Vagina (tissue), 2 donors: ENCODE data around the gene SPINT1. TPM values are rescaled to one million over a fixed set of nuclear protein-coding genes. Genes with fewer than 3 reads are reported as not detected.

Experiments
- DNase-seq, 2 donors: peaks; one replicate each; pipeline ENCODE4 v3.0.0-alpha.2; 2017; ENCODE audit errors: extremely low spot score in 2 of 2
- H3K27ac ChIP-seq: fragments of 200-600 bp; sonication (generic); one replicate; pipeline ENCODE4 v1.5.1; 2019
- H3K27me3 ChIP-seq: fragments of 200-600 bp; sonication (generic); one replicate; pipeline ENCODE4 v1.5.1; 2019
- H3K36me3 ChIP-seq, 2 donors: fragments of 200-600 bp; sonication (generic); one replicate each; pipeline ENCODE4 v1.5.1; 2017 to 2019
- H3K4me1 ChIP-seq: fragments of 200-600 bp; sonication (generic); one replicate; pipeline ENCODE4 v1.5.1; 2019
- H3K4me3 ChIP-seq, 2 donors: fragments of 200-600 bp; sonication (generic); 1 replicate in 1 of 2; 2 replicates in 1 of 2; pipeline ENCODE4 v1.5.1; 2016 to 2019
- H3K9me3 ChIP-seq: fragments of 200-600 bp; sonication (generic); one replicate; pipeline ENCODE4 v1.5.1; 2019
- CTCF ChIP-seq, 3 experiments: fragments of 450-650 bp in 2 of 3; fragments of 200-600 bp in 1 of 3; sonication (generic) in 1 of 3; IDR thresholded peaks; one replicate each; pipeline ENCODE4 v1.5.1; 2017 to 2019; ENCODE audit warnings: antibody characterized with exemption in 3 of 3, mild to moderate bottlenecking in 2 of 3, moderate library complexity in 2 of 3
- POLR2A ChIP-seq, 2 donors: fragments of 450-650 bp; IDR thresholded peaks; one replicate each; pipeline ENCODE4 v1.6.1; 2017; ENCODE audit warnings: antibody characterized with exemption in 2 of 2, mild to moderate bottlenecking in 2 of 2, moderate library complexity in 2 of 2
- POLR2AphosphoS5 ChIP-seq, 2 donors: sonication (generic); formaldehyde crosslinking; IDR thresholded peaks; one replicate each; pipeline ENCODE4 v1.9.0; 2017; ENCODE audit warnings: antibody characterized with exemption in 2 of 2, mild to moderate bottlenecking in 2 of 2, low read depth in 1 of 2; ENCODE audit not compliant: insufficient read depth in 1 of 2
- intact Hi-C: fragments of 100-400 bp; cut with DNase I; formaldehyde crosslinking; loops from one replicate; pipeline ENCODE4 v1.15.1; 2023
- total RNA-seq: library from RNA; depleted of rRNA; stranded (reverse); fragments of >200 nt; gene quantifications from one replicate; pipeline ENCODE4 v1.2.3, GENCODE V29; 2016

Gene SPINT1
- 80.3 TPM for total RNA-seq

- H3K27me3 ChIP-seq = no peaks in the 10 kb centered on the region
- H3K36me3 ChIP-seq = no peaks in the 10 kb centered on the region
- H3K4me3 ChIP-seq = peak within 1 kb of the TSS; percentile 54 to 66
- H3K4me1 ChIP-seq = peaks cover 34% of the 10 kb centered on the region
- H3K27ac ChIP-seq = peak within 1 kb of the TSS; percentile 70
- no peaks in the 10 kb centered on the region for H3K9me3 ChIP-seq
- peak in 1 of 2 donors; percentile 60 for TF ChIP-seq POLR2AphosphoS5 (IDR thresholded peaks at IDR 0.05; ENCODE audit: insufficient read depth in 1 of 2, low read depth in 1 of 2)
- no peak for TF ChIP-seq CTCF (IDR thresholded peaks at IDR 0.05)
- no peak for TF ChIP-seq POLR2A (IDR thresholded peaks at IDR 0.05)
- intact Hi-C loops = no loop called here
- no peak for DNase-seq
These were observed at the start of gene SPINT1 for GRCh38 chr15:40843885-40844695. SPINT1 (plus strand) TSS chr15:40844048; CDS start chr15:40844555, 507 bp downstream.

GRCh38 chr15:40796041-40796440, 47.8 kb upstream of the SPINT1 start:
- DNase-seq = no peak
- H3K36me3 ChIP-seq = peaks cover 0 to under 1% of the 10 kb centered on the region in 2 donors
- H3K4me1 ChIP-seq = peaks cover 25% of the 10 kb centered on the region

GRCh38 chr15:40796512-40796911, 47.3 kb upstream of the SPINT1 start:
- TF ChIP-seq POLR2A (IDR thresholded peaks at IDR 0.05) (no peak), CTCF (IDR thresholded peaks at IDR 0.05) (no peak), POLR2AphosphoS5 (IDR thresholded peaks at IDR 0.05; ENCODE audit: insufficient read depth in 1 of 2, low read depth in 1 of 2) (no peak)
- no peak for DNase-seq
- H3K36me3 ChIP-seq = peaks cover 0 to 3% of the 10 kb centered on the region in 2 donors
- intact Hi-C loops = no loop called here
- no peak overlapping the region for H3K27ac ChIP-seq
- peaks cover 25% of the 10 kb centered on the region for H3K4me1 ChIP-seq
- H3K27me3 ChIP-seq = no peaks in the 10 kb centered on the region
- no peaks in the 10 kb centered on the region for H3K9me3 ChIP-seq
- no peak overlapping the region for H3K4me3 ChIP-seq

More at GRCh38 chr15:40796041-40796440, 47.8 kb upstream of the SPINT1 start:
- intact Hi-C loops = no loop called here
- no peaks in the 10 kb centered on the region for H3K9me3 ChIP-seq
- TF ChIP-seq POLR2AphosphoS5 (IDR thresholded peaks at IDR 0.05; ENCODE audit: insufficient read depth in 1 of 2, low read depth in 1 of 2) = no peak
- no peak for TF ChIP-seq CTCF (IDR thresholded peaks at IDR 0.05)
- TF ChIP-seq POLR2A (IDR thresholded peaks at IDR 0.05) = no peak
- H3K27ac ChIP-seq = no peak overlapping the region
- H3K4me3 ChIP-seq = no peak overlapping the region
- H3K27me3 ChIP-seq = no peaks in the 10 kb centered on the region

GRCh38 chr15:40799523-40799922, 44.3 kb upstream of the SPINT1 start:
- Histone ChIP-seq H3K4me3 (no peak overlapping the region), H3K9me3 (no peaks in the 10 kb centered on the region), H3K4me1 (peaks cover 21% of the 10 kb centered on the region), H3K27ac (no peak overlapping the region), H3K36me3 (peaks cover 0 to 3% of the 10 kb centered on the region in 2 donors), H3K27me3 (no peaks in the 10 kb centered on the region)
- no peak for TF ChIP-seq POLR2A (IDR thresholded peaks at IDR 0.05)
- no peak for TF ChIP-seq CTCF (IDR thresholded peaks at IDR 0.05)
- TF ChIP-seq POLR2AphosphoS5 (IDR thresholded peaks at IDR 0.05; ENCODE audit: insufficient read depth in 1 of 2, low read depth in 1 of 2) = no peak
- no peak for DNase-seq
- intact Hi-C loops = no loop called here

GRCh38 chr15:40803076-40803475, 40.8 kb upstream of the SPINT1 start:
- H3K27me3 ChIP-seq = no peaks in the 10 kb centered on the region
- DNase-seq = no peak
- peaks cover 0 to 3% of the 10 kb centered on the region in 2 donors for H3K36me3 ChIP-seq
- H3K9me3 ChIP-seq = no peaks in the 10 kb centered on the region
- H3K4me3 ChIP-seq = no peak overlapping the region
- no peak overlapping the region for H3K27ac ChIP-seq
- TF ChIP-seq POLR2AphosphoS5 (IDR thresholded peaks at IDR 0.05; ENCODE audit: insufficient read depth in 1 of 2, low read depth in 1 of 2) = no peak
- TF ChIP-seq POLR2A (IDR thresholded peaks at IDR 0.05) = no peak
- TF ChIP-seq CTCF (IDR thresholded peaks at IDR 0.05) = no peak
- peaks cover 24% of the 10 kb centered on the region for H3K4me1 ChIP-seq
- intact Hi-C loops = no loop called here
